HCT116 (cell line): ENCODE data around the gene OR52H1.

Experiments
- CTCF ChIP-seq, 3 experiments: fragments of 200-600 bp in 1 of 3; sonication (generic) in 1 of 3; IDR thresholded peaks in 2 of 3; conservative IDR thresholded peaks in 1 of 3; 2 replicates each; pipeline ENCODE4 v1.5.1; 2012 to 2017; ENCODE audit warnings: low read depth in 2 of 3, low read length in 2 of 3, antibody characterized with exemption in 1 of 3, borderline replicate concordance in 1 of 3, control low read depth in 1 of 3, mild to moderate bottlenecking in 1 of 3, mixed read lengths in 1 of 3, mixed run types in 1 of 3, moderate library complexity in 1 of 3; ENCODE audit not compliant: insufficient read depth in 1 of 3
- EZH2 ChIP-seq: fragments of 200-600 bp; sonication (generic); IDR thresholded peaks from 2 replicates; pipeline ENCODE4 v1.6.1; 2017; ENCODE audit warnings: antibody characterized with exemption, mixed run types
- MAX ChIP-seq: IDR thresholded peaks from 2 replicates; pipeline ENCODE4 v1.6.1; 2012
- POLR2A ChIP-seq: IDR thresholded peaks from 2 replicates; pipeline ENCODE4 v1.7.0; 2011; ENCODE audit warnings: borderline replicate concordance; ENCODE audit not compliant: insufficient read depth, insufficient read length; ENCODE audit errors: extremely low read depth
- RAD21 ChIP-seq: IDR thresholded peaks from 2 replicates; pipeline ENCODE4 v1.6.1; 2012; ENCODE audit warnings: low read depth, mild to moderate bottlenecking
- ZBTB33 ChIP-seq: IDR thresholded peaks from 2 replicates; pipeline ENCODE4 v1.6.1; 2011; ENCODE audit warnings: mild to moderate bottlenecking, low read length, moderate library complexity; ENCODE audit not compliant: insufficient replicate concordance; ENCODE audit errors: extremely low read depth
- ZNF274 ChIP-seq: fragments of 200-500 bp; sonication (Bioruptor generic); IDR thresholded peaks from 2 replicates; pipeline ENCODE4 v1.6.1; 2014; ENCODE audit warnings: mild to moderate bottlenecking, low read depth, low read length, inconsistent platforms

GRCh38 chr11:5534046-5534445 lies 14.3 kb downstream of the OR52H1 start:
- TF ChIP-seq MAX (no peak), POLR2A (no peak), CTCF (IDR thresholded peaks at IDR 0.05 in 2 of 3, conservative IDR thresholded peaks at IDR 0.05 in 1 of 3; ENCODE audit: borderline replicate concordance in 1 of 3, insufficient read depth in 1 of 3, low read depth in 2 of 3, low read length in 2 of 3) (no peak), ZNF274 (no peak), EZH2 (no peak), ZBTB33 (no peak), RAD21 (no peak)
